ENCODE data around the gene MARVELD2. TPM values are rescaled to one million over a fixed set of nuclear protein-coding genes. Genes with fewer than 3 reads are reported as not detected.

Gene MARVELD2
- polyA plus RNA-seq, 6 donors from 2014 or later = 0.16 to 0.36 (median 0.32) TPM; not detected in 1

DNA sequence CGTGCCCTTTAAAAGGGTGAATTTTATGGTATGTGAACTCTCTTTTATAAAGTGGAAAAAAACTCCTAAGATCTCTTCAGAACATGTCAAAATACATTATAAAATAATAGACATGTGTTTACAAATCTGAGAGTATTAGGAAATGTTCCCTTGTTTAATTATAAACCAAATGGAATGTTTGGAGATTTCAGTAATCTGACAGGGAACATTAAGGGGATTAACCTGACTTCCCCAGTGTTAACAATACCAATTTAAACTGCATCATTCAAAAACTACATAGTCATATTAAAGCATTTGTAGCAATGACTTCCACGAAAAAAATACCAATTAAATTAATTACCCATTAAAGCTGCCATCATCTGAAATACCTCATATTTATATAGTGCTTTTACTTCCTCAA is 76.1 kb downstream of the MARVELD2 start:
- Mint-ChIP-seq H3K27me3 (peaks cover 36 to 58% (median 44%) of the 10 kb centered on the region in 3 donors), H3K36me3 (no peaks in the 10 kb centered on the region), H3K9me3 (no peaks in the 10 kb centered on the region), H3K4me1 (peaks cover 0 to 21% (median 11%) of the 10 kb centered on the region in 3 donors), H3K27ac (no peak overlapping the region), H3K4me3 (peak overlapping the region in 3 of 8 donors; percentile 1 to 75 (median 72))
- DNase-seq (no peak), ATAC-seq (ENCODE audit: low read depth in 2 of 2) (no peak)

GRCh38 chr5:69491838-69492390 is 77.0 kb downstream of the MARVELD2 start:
- ATAC-seq (ENCODE audit: low read depth in 2 of 2) = no peak
- Mint-ChIP-seq H3K36me3 (no peaks in the 10 kb centered on the region), H3K27me3 (peaks cover 40 to 60% (median 50%) of the 10 kb centered on the region in 3 donors)

GRCh38 chr5:69492391-69492922 is 77.5 kb downstream of the MARVELD2 start, which contains the start of gene OCLN:
Gene OCLN (plus strand): TSS chr5:69492790. CDS start chr5:69504245, 11,455 bp downstream.
- Mint-ChIP-seq H3K27me3 (peaks cover 40 to 60% (median 54%) of the 10 kb centered on the region in 3 donors), H3K36me3 (no peaks in the 10 kb centered on the region), H3K9me3 (no peaks in the 10 kb centered on the region), H3K4me1 (peaks cover 0 to 21% (median 11%) of the 10 kb centered on the region in 3 donors), H3K27ac (no peak within 1 kb of the TSS), H3K4me3 (peak within 1 kb of the TSS; percentile 65 to 85 (median 77))
- DNase-seq = no peak
- peak; percentile 14 to 21 for ATAC-seq (ENCODE audit: low read depth in 2 of 2)

More at GRCh38 chr5:69491838-69492390, 77.0 kb downstream of the MARVELD2 start:
- Mint-ChIP-seq H3K9me3 (no peaks in the 10 kb centered on the region), H3K27ac (no peak overlapping the region), H3K4me1 (peaks cover 0 to 21% (median 11%) of the 10 kb centered on the region in 3 donors), H3K4me3 (peak overlapping the region; percentile 65 to 82 (median 72))
- no peak for DNase-seq

DNA sequence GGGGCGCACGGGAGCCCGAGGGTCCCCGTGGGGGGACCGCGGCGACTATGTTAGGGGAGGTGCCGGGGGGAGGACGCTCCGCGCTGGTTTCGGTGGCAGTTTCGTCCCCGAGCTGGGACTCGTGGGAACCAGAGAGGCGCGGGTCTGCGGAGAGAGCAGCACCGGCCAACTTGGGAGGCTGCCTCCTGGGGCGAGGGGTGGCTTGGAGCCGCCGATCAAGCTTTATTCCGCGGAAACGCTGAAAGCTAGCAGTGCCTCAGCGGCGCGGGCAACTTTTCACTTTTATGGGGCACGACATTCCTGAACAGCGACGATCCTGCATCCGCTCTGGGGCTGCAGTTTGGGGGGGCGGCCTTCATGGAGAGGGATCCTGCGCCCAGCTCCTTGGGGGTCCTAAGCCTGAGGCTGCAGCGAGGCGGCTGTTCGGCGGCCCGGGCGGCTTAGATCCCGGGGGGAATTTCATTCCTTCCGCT is 78.0 kb downstream of the MARVELD2 start:
- Mint-ChIP-seq H3K4me1 (peaks cover 0 to 21% (median 11%) of the 10 kb centered on the region in 3 donors), H3K36me3 (no peaks in the 10 kb centered on the region), H3K9me3 (no peaks in the 10 kb centered on the region), H3K4me3 (peak overlapping the region in 7 of 8 donors; percentile 65 to 85 (median 77)), H3K27me3 (peaks cover 40 to 60% (median 54%) of the 10 kb centered on the region in 3 donors), H3K27ac (no peak overlapping the region)
- ATAC-seq (ENCODE audit: low read depth in 2 of 2) (peak; percentile 18 to 38), DNase-seq (no peak)

- H3K4me3 Mint-ChIP-seq = peak overlapping the region in 7 of 8 donors; percentile 65 to 85 (median 78)
- no peaks in the 10 kb centered on the region for H3K36me3 Mint-ChIP-seq
- peaks cover 39 to 60% (median 53%) of the 10 kb centered on the region in 3 donors for H3K27me3 Mint-ChIP-seq
- no peak overlapping the region for H3K27ac Mint-ChIP-seq
- no peaks in the 10 kb centered on the region for H3K9me3 Mint-ChIP-seq
- DNase-seq (no peak), ATAC-seq (ENCODE audit: low read depth in 2 of 2) (no peak)
- peaks cover 0 to 21% (median 11%) of the 10 kb centered on the region in 3 donors for H3K4me1 Mint-ChIP-seq
These were observed 78.6 kb downstream of the MARVELD2 start for GRCh38 chr5:69493396-69494133.

Other genes starting within 250 kb of the MARVELD2 start
- gene CCNB1, start 248.0 kb upstream of the MARVELD2 start, polyA plus RNA-seq (ENCODE audit: low read depth in 6 of 6) = 1 to 10 TPM in 5 of 6 donors, not detected in 1; 4.3 to 6.4 (median 6.1) TPM
- gene CENPH, start 225.5 kb upstream of the MARVELD2 start, polyA plus RNA-seq (ENCODE audit: low read depth in 6 of 6) = 10 to 100 TPM; 10.6 to 20.9 (median 14.8) TPM
- gene CDK7, start 180.2 kb upstream of the MARVELD2 start, polyA plus RNA-seq (ENCODE audit: low read depth in 6 of 6) = 10 to 100 TPM; 28.8 to 55.4 (median 31.4) TPM
- 1 to 10 TPM in 5 of 6 donors, not detected in 1; 1.2 to 3.4 (median 2.7) TPM for gene CCDC125, start 82.3 kb upstream of the MARVELD2 start, polyA plus RNA-seq (ENCODE audit: low read depth in 6 of 6)
- 10 to 100 TPM; 49.1 to 98.0 (median 79.9) TPM for gene AK6, start 45.6 kb upstream of the MARVELD2 start, polyA plus RNA-seq (ENCODE audit: low read depth in 6 of 6)
- gene TAF9, start 45.6 kb upstream of the MARVELD2 start, polyA plus RNA-seq (ENCODE audit: low read depth in 6 of 6) = 100 to 1,000 TPM in 5 of 6 donors, 10 to 100 TPM in 1; 91.6 to 165 (median 120) TPM
- 10 to 100 TPM; 23.4 to 35.3 (median 28.8) TPM for gene RAD17, start 45.3 kb upstream of the MARVELD2 start, polyA plus RNA-seq (ENCODE audit: low read depth in 6 of 6)
- gene OCLN, start 77.7 kb downstream of the MARVELD2 start, polyA plus RNA-seq (ENCODE audit: low read depth in 6 of 6) = under 1 TPM in 3 of 6 donors, not detected in 3; 0.07 to 0.20 (median 0.11) TPM
- gene GTF2H2C, start 145.1 kb downstream of the MARVELD2 start, polyA plus RNA-seq (ENCODE audit: low read depth in 6 of 6) = 10 to 100 TPM; 18.4 to 33.3 (median 25.5) TPM